ENCODE results near the gene CACNA1F. TPM values are rescaled to one million over a fixed set of nuclear protein-coding genes. Genes with fewer than 3 reads are reported as not detected.

CACNA1F gene
- total RNA-seq, 1 donor from 2014 or later = 3.0 TPM

DNA sequence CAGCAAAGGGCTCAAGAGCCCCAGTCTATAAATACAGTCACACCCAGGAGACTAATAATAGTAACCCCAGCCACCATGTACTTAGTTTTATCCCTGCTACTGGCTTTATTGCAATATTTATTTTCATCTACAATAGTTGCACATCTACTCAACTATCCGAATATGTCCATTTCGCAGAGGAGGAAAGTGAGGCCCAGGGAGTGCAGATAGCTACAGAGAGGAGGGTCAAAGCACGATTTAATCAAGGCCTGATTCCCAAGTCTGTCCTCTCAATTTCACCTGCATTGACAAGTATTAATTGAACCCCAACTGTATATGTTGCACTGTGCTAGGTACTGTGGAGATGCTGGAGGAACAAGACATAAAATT lies 65.4 kb downstream of the CACNA1F start:
- Mint-ChIP-seq H3K27ac (peak overlapping the region; percentile 94), H3K4me3 (peak overlapping the region; percentile 74), H3K4me1 (peaks cover 39% of the 10 kb centered on the region), H3K27me3 (no peaks in the 10 kb centered on the region), H3K9me3 (no peaks in the 10 kb centered on the region), H3K36me3 (ENCODE audit: low read depth) (peaks cover 3% of the 10 kb centered on the region)
- ATAC-seq (ENCODE audit: low read depth) = no peak
- DNase-seq = no peak
- ChIA-PET POLR2A (interaction anchor here (0.7 to 4.6 kb wide), 9 partner anchors 9 to 430 kb away, joined by 3 to 48 read pairs (median 6); partner anchors contain the start of genes PPP1R3F and WDR45), CTCF (interaction anchor here (2.0 to 3.2 kb wide), 2 partner anchors 22 to 25 kb away, joined by 6 to 10 read pairs; no protein-coding TSS in a partner anchor)
- TF ChIP-seq, protein P1, sequence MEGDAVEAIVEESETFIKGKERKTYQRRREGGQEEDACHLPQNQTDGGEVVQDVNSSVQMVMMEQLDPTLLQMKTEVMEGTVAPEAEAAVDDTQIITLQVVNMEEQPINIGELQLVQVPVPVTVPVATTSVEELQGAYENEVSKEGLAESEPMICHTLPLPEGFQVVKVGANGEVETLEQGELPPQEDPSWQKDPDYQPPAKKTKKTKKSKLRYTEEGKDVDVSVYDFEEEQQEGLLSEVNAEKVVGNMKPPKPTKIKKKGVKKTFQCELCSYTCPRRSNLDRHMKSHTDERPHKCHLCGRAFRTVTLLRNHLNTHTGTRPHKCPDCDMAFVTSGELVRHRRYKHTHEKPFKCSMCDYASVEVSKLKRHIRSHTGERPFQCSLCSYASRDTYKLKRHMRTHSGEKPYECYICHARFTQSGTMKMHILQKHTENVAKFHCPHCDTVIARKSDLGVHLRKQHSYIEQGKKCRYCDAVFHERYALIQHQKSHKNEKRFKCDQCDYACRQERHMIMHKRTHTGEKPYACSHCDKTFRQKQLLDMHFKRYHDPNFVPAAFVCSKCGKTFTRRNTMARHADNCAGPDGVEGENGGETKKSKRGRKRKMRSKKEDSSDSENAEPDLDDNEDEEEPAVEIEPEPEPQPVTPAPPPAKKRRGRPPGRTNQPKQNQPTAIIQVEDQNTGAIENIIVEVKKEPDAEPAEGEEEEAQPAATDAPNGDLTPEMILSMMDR (IDR thresholded peaks at IDR 0.05) = no peak
- intact Hi-C loops (cut with micrococcal nuclease) = loop anchor here (1.0 to 10.0 kb wide), 4 partner anchors 24 to 90 kb away; partner anchors contain the start of genes GPKOW and WDR45

DNA sequence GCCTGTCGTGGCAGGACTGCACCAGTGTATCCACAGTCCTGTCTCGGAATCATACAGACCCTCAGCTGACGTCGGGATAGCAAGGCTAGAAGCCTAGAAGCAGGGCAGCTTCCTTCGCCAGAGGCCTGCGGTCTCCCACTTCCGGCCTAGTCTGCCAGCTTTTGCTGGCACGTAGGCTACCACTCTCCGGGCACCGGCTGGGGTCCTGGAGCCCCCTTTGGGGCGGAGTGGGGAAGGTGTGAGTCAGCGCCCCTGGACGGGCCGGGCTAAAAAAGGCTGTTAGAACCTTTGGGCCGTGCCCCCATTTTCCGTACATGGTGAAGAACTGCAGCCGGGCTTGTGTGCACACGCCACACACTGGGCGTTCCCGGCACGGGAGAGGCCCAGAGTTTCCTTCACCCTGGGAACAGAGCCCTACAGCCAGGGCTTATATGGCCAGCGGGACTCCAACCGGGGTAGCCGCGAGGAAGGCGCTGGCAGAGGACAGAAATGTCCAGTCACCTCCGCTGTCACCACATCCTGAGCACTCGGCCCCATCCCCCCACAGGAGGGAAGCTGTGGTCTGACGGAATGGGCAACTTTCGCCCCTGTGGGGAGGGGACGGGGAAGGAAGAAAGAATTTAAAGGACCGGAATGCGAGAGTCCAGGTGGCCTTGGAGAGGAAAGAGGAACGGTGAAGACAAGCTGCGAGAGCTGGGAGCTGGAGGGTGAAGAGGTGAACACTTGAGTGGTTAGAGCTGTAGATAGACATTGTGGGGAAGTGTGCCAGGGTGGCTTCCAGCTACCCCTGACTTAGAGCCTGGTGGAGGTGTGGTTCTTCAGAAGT lies 66.0 kb downstream of the CACNA1F start:
- Mint-ChIP-seq H3K4me3 (peak overlapping the region; percentile 74), H3K36me3 (ENCODE audit: low read depth) (no peaks in the 10 kb centered on the region), H3K9me3 (no peaks in the 10 kb centered on the region), H3K27me3 (no peaks in the 10 kb centered on the region), H3K27ac (peak overlapping the region; percentile 94), H3K4me1 (peaks cover 38% of the 10 kb centered on the region)
- CTCF ChIA-PET = interaction anchor here (0.8 to 3.2 kb wide), 4 partner anchors 11 to 25 kb away, joined by 3 to 10 read pairs (median 6); no protein-coding TSS in a partner anchor
- intact Hi-C loops (cut with micrococcal nuclease) = loop anchor here (1.0 to 10.0 kb wide), 7 partner anchors 11 to 102 kb away; partner anchors contain the start of genes GPKOW, PPP1R3F, PRICKLE3 and WDR45
- ATAC-seq (ENCODE audit: low read depth) (peak; percentile 28), DNase-seq (peak; percentile 50)
- POLR2A ChIA-PET = interaction anchor here (0.5 to 4.6 kb wide), 19 partner anchors 10 to 1976 kb away, joined by 3 to 48 read pairs (median 6); partner anchors contain the start of genes CCDC22, PPP1R3F, RBM3 and WDR45
- TF ChIP-seq, protein P1 (IDR thresholded peaks at IDR 0.05) = no peak

DNA sequence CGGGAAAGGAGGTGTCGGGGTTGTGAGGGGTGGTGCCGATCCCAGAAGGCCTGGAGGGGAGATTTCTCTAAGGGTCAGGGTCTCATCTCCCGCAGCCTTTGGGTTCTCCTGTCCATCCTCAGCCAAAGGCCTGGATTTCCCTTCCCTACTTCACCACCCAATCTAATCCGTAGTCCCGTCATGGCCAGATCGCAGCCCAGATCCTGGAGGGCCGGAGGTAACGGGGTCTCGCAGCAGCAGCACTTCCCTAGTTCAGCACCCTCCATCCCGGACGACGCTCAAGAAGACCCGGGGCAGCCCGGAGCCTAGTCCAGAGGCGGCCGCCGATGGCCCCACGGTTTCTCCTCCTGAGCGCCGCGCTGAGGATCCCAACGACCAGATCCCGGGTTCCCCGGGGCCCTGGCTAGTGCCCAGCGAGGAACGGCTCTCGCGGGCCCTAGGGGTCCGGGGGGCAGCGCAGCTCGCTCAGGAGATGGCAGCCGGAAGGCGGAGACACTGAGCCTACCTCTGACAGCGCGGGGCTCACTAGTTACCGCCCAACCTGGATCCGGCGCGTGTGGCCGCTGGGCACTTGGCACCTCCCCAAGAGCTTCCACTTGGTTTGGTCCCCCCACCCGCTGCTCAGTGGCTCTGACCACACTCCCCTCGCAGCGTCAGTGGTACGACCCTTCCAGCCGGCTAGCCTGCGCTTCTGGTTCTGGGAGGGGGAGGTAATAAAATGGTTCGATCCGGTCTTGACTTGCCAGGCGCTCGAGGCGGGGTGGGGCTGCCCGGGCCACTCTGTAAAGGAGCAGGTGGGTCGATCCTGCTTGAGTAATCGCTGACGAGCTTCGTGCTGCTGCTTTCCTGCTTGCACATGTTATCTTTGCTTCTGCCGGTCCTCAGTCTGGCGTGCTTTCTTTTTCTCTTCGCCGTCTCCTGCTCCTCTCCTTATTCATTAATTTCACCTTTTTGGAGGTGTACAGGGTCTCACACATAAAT lies 66.9 kb downstream of the CACNA1F start:
- Mint-ChIP-seq H3K4me1 (peaks cover 35% of the 10 kb centered on the region), H3K4me3 (peak overlapping the region; percentile 74), H3K36me3 (ENCODE audit: low read depth) (no peaks in the 10 kb centered on the region), H3K27me3 (no peaks in the 10 kb centered on the region), H3K27ac (peak overlapping the region; percentile 94), H3K9me3 (no peaks in the 10 kb centered on the region)
- peak; percentile 61 for ATAC-seq (ENCODE audit: low read depth)
- peak; percentile 53 for DNase-seq
- intact Hi-C loops (cut with micrococcal nuclease) = loop anchor here (1.0 to 10.0 kb wide), 5 partner anchors 10 to 103 kb away; partner anchors contain the start of genes PPP1R3F, PRICKLE3 and WDR45
- CTCF ChIA-PET = interaction anchor here (0.8 to 3.2 kb wide), 4 partner anchors 10 to 26 kb away, joined by 3 to 10 read pairs (median 6); no protein-coding TSS in a partner anchor
- POLR2A ChIA-PET = interaction anchor here (0.5 to 4.6 kb wide), 21 partner anchors 11 to 1976 kb away, joined by 3 to 48 read pairs (median 4); partner anchors contain the start of genes CCDC22, GPKOW, GRIPAP1 and PPP1R3F
- TF ChIP-seq, protein P1 (IDR thresholded peaks at IDR 0.05) = no peak

GRCh38 chrX:49164589-49165360 lies 68.4 kb downstream of the CACNA1F start:
- ChIA-PET POLR2A (interaction anchor here (0.9 to 1.2 kb wide), 2 partner anchors 21 to 245 kb away, joined by 3 read pairs; no protein-coding TSS in a partner anchor), CTCF (interaction anchor here (1.3 kb wide), 1 partner anchor 23 kb away, joined by 4 read pairs; no protein-coding TSS in a partner anchor)
- no peaks in the 10 kb centered on the region for H3K27me3 Mint-ChIP-seq
- peak overlapping the region; percentile 83 for H3K4me3 Mint-ChIP-seq
- no peaks in the 10 kb centered on the region for H3K36me3 Mint-ChIP-seq (ENCODE audit: low read depth)
- TF ChIP-seq, protein P1 (IDR thresholded peaks at IDR 0.05) = no peak
- H3K9me3 Mint-ChIP-seq = no peaks in the 10 kb centered on the region
- intact Hi-C loops (cut with micrococcal nuclease) = loop anchor here (1.0 to 10.0 kb wide), 3 partner anchors 8 to 87 kb away; partner anchors contain the start of gene WDR45
- H3K27ac Mint-ChIP-seq = peak overlapping the region; percentile 92
- DNase-seq = no peak
- H3K4me1 Mint-ChIP-seq = peaks cover 35% of the 10 kb centered on the region
- ATAC-seq (ENCODE audit: low read depth) = no peak
